SK-N-MC (cell line): ENCODE results near the gene SYTL1.

Experiments
- EZH2 ChIP-seq: fragments of 200-600 bp; sonication (generic); IDR thresholded peaks from one replicate; pipeline ENCODE4 v1.6.1; 2017; ENCODE audit warnings: antibody characterized with exemption
- FOXP2 ChIP-seq: optimal IDR thresholded peaks from 2 replicates; pipeline ENCODE3; 2011; ENCODE audit warnings: mild to moderate bottlenecking, moderate library complexity; ENCODE audit not compliant: insufficient read depth; ENCODE audit errors: extremely low read length, control extremely low read depth
- POLR2AphosphoS5 ChIP-seq: IDR thresholded peaks from 2 replicates; pipeline ENCODE4 v1.6.1; 2012; ENCODE audit warnings: mild to moderate bottlenecking, low read depth, low read length, borderline replicate concordance

DNA sequence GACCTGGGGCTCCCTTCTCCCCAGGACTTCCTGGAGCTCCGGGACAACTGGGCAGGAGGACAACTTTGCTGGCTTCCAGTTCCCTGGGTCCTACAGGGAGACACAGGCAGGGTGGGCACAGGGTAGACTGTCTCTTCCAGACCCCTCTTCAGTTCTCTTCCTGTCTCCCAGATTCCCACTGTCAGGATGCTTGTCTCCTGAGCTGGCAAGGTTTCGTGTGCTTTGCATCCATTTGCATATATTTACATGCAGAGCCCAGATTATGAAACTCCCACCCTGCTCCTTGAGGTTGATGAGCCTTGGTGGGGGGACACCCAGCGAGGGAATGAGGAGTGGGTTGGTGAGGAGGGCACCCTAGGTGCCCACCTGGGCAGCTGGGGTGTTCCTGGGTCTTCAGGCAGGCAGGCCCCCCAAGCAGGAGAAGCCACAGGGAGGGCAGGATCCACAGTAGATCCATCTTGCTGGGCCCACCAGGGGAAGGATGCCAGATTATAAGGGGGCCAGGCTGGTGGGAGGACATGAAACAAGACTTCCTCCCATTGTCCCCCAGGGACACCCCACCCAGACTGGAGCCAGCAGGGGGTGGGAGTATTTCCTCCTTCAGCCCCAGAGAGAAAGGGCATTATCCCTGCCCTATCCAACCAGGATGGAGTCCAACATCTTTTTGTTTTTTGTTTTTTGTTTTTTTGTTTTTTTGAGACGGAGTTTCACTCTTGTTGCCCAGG, 32.7 kb downstream of the SYTL1 start, which contains the start of gene FCN3:
- TF ChIP-seq FOXP2 (no peak), EZH2 (no peak), POLR2AphosphoS5 (no peak)
